Activated effector memory CD4-positive, alpha-beta T cell treated with Interleukin-2 at 50 U/mL for 16 hours (primary cell): ENCODE measurements around the gene PCSK6.
"Not testable (repeated sequence)": the region's sequence is repeated elsewhere in the genome, so short reads cannot be mapped to it uniquely, and the experiment has no call there.

Experiments
- DNase-seq: peaks from one replicate; pipeline ENCODE4 v3.0.0-alpha.2; 2020

PCSK6 gene

DNA sequence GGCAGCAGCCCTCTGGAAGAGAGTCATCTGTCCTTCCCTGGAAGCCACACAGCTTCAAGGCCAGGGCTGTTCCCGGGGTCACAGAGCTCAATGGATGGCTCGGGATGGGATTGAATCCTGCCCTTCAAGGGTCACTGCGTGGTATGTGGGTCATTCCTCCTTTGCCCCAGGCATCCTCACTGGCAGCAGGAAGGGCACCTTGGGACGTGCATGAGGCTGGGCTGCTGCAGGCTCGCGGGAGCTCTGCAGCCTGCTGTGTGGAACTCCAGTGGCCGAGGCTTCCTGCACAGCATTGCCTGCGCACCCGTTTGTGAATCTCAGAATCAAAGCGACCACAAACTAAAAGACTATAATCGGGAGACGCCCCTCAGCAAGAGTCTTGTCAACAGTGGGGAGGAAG is 60.7 kb downstream of the PCSK6 start:
- DNase-seq, result no peak

DNA sequence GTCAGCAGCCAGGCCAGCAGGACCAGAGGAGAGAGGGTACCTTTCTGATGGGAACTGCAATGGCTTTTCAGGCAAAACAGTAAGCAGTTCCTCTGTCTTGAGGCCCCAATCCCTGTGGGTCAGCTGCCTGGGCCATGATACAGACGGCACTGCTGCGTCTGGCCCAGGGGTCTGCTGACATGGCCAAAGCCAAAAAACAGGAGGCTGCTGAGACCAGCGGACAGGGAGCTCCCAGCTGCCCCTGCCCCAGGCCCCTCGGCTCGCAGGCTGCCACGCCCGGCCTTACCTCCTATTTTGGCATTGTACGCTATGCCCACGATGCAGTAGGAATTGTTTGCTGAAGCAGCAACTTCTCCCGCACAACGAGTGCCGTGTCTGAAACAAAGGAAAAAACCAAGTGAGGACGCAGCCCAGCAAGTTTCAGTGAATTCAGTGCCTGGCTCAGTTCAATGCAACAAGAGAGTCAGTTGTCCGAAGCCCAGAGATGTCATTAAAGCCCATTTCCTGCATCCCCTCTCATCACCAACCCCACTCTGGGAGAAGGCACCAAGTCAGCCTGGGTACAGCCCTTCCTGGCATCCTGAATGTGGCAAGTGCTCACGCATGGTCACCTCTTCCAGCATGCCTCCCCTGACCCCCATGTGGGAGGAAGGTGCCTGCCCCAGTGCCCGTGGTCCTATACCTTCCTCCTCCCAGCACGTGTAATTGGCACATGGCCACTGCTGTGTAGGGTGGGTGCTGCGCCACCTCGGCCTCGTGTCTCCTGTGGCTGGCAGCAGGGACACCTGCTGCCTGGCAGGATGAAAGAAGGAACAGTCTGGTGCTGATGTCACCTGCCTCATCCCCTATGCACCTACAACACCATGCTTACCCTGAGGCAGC is 61.7 kb downstream of the PCSK6 start:
- DNase-seq, result no peak

DNA sequence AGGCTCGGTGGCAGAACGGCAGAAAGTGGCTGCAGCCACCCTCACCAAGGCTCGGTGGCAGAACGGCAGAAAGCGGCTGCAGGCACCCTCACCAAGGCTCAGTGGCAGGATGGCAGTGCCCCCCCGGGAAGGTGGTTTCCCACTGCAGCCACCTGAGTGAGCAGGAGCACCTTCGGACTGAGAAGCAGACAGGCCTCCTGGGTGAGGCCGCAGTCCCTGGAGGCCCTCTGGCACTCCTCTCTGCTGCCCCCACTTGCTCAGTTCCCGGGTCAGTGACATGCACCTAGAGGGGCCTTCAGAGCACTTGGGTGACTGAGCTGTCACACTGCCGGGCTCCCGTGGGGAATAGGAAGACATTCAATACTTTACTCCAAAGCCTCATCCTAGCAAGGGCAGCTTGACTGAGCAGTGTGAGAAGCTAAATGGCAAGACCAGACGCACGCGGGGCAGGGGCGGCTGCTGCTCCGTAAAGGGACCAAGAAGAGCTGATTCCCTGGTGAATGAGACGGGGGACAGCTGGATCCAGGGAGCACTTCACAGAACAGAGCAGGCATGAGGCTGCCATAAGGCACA is 62.7 kb downstream of the PCSK6 start:
- DNase-seq, result no peak

DNA sequence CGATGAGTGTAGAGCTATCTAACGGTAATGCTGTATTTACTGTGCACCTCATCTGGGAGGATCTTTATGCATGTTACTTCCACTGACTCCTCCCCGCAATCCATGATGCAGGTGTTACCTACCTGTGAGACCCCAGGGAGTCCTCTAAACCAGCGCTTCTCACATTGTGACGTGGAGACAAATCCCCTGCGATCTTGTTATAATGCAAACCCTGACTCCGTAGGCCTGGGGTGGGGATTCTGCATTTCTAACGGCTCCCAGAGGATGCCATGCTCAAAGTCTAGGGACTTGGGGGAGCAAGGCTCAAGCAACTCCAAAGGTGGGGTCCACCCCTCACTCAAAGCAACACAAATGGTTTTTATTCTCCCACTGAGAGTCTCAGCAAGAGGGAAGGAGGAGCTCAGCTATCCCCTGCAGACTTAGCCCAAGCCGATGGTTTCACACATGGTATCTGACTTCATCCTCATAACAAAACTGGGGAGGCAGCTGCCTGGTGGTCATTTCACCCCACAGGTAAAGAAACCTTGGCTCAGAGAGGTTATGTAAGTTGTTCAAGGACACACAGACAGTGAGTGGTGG is 63.6 kb downstream of the PCSK6 start:
- DNase-seq, result no peak

DNA sequence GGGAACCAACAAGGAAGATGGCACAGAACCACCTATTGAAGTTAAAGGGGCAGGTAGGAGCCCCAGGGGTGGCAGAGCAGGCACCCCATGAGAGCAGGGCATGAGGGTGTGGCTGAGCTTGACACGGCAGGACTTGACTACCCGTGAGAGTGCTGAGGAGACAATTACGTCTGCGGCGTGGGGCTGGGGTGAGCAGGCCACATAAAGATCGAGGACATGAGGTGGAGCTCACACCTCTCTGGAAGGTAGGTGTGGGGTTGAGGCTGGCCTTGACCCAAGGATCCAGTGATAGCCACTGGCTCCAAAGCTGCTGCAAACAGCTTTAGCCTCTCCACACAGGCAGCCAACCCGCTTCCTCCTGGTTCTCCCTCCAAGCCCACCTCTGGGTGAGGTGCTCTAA is 64.5 kb downstream of the PCSK6 start:
- no peak for DNase-seq

DNA sequence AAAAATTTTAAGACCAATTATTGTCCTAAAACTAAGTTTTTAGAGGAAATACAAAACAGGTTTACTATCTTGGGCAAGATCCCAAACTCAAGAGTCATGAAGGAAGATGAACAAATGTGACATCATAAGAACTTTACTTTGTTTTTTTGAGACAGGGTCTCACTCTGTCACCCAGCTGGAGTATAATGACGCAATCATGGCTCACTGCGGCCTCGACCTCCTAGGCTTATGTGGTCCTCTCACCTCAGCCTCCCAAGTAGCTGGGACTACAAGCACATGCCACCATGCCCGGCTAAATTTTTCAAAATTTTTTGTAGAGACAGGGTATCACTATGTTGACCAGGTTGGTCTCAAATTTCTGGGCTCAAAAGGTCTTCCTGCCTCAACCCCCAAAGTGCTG is 69.3 kb downstream of the PCSK6 start:
- DNase-seq, result no peak

DNA sequence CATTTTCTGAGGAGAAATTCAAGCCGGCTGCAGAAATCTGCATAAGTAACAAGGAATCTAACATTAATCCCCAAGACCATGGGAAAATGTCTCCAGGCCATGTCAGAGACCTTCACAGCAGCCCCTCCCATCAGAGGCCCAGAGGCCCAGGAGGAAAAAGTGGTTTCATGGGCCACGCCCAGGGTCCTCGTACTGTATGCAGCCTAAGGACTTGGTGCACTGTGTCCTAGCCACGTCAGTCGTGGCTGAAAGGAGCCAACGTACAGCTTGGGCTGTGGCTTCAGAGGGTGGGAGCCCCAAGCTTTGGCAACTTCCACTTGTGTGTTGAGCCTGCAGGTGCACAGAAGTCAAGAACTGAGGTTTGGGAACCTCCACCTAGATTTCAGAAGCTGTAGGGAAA is 73.0 kb downstream of the PCSK6 start:
- DNase-seq, result not testable (repeated sequence)

DNA sequence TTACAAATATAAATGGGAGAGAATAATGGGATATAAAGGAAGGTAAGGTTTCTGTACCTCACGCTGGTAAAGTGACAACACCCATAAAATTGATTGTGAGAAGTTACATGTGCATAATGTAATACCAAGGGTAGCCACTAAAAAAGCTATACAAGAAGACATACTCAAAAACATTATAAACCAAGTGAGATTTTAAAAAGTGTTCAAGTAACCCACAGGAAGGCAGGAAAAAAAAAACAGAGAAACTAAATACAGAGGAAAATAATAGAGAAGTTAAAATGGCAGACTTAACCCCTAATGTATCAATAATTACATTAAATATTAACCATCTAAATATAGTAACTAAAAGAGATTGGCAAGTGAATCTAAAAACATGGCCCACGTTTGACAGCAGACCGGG is 76.3 kb downstream of the PCSK6 start:
- no peak for DNase-seq

DNA sequence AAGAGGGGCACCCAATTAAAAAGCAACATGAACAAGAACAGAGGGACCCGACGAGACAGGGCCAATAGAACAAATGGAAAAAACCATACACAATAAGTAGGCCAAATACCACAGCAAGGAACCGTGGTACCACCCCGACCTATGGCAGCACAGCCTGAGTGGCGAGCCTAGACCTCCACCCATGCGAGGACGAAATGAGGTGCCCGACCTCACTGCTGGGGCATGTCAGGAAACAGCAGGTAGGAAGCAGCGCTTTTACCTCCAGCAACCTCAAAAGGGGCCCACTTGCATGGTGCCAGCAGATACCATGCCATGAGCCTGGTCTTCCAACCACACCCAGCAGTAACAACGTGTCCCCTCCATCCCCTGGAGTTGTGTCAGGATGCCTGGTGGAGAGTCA is 77.9 kb downstream of the PCSK6 start:
- DNase-seq, result no peak

DNA sequence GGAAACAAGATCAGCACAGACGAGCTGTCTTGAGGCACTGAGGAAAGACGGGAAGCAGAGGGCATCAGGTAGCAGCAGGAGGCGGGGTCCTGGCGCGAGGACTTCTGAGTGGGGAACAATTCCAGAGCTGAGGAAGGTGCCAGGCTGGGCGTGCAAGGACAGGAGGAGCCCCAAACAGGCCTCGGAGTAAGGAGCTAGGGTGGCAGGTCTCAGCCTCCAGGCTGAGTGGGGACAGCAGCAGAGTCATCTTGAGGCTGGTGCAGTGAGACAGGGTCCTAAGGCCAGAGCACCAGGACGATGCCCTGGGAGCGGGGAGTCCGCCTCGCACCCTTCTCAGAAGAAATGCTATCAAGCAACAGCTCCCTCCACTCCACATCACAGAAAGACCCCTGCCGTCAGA is 78.4 kb downstream of the PCSK6 start:
- DNase-seq, result no peak

DNA sequence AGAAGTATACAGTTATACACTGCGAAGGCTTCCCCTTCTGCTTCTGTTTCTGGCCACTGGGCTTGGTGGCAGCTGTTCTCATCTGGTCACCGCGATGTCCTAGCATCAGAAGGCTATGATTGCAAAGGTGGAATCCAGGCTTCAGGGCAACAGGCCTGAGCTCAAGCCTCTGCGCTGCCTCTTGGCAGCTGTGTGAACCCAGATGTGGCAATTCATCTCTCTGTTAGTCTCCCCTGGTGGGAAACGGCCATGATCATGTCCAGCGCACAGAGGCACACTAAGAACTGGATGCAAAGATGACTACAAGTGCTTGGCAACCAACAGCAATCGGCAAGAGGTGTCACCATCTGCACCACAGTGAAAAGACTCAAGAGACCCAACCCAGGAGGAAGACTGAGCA is 78.9 kb downstream of the PCSK6 start:
- no peak for DNase-seq

DNA sequence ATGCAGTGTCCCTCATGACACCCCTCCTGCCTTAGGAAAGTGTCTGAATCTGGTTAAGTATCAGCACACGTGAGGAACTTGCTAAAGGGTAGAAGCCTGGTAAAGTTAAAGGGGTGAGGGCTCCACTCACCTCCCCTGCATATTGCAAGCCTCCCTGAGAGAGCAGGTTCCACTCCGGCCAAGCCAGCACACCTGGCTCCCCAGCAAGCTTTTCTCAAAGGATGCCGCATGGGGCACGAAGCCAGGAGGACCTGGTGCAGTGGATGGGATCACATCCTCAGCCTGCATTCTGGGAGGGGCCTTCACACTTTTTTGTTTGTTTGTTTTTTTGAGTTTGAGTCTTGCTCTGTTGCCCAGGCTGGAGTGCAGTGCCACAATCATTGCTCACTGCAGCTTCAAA is 79.9 kb downstream of the PCSK6 start:
- DNase-seq, result no peak

DNA sequence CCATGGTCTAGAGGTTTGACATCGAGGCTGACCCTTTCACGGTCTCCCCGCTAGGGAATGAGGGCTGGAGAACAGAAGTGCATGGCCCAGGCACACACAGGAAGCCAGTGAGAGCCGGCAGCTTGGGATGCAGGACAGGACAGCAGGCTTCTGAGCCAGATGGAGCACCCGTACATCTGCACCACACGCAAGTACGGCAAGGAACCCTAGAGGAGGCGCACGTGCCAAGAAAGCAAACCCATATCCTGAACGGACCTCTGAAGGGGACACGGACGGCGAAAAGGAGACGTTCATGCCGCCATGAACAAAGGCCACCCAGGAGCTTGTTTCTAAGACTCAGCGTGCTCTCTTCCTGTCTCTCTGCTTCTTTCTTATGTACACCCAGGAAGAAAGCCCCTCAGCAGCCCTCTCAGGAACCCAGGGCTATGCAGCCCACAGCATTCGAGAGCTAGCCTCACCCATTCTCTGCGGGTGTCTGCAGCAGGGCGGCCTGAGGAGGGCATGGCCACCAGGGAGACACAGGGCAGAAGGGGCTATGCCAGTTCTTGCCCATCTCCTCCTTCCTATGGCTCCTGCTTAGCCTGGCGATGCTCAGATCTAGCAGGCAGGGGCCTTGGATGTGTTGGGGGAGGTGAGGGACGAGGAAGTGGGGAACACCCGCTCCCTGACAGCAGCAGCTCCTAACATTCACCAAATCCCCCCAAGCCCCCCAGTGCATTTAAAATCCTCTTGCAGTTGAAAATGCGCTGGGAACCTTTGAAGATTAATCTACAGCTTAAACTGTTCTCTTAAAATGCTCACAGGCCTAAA is 81.3 kb downstream of the PCSK6 start:
- no peak for DNase-seq

DNA sequence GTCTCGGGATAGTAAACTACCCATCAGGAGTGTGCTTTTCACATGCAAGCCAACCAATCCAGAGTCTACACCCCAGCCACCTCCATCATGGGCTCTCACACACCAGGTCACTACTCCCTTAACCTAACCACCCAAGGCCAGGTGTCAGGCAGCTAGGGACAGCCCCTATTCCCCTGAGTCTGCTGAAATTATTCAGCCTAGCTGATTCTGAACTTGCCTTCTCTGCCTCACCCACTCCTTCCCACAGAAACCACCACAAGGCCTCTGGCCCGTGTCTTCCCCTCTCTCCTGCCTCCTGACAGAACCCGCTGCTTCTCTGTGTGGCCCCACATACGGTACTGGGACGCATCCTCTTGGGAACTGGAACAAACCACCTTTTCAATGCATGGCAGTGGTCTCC is 82.1 kb downstream of the PCSK6 start:
- no peak for DNase-seq

DNA sequence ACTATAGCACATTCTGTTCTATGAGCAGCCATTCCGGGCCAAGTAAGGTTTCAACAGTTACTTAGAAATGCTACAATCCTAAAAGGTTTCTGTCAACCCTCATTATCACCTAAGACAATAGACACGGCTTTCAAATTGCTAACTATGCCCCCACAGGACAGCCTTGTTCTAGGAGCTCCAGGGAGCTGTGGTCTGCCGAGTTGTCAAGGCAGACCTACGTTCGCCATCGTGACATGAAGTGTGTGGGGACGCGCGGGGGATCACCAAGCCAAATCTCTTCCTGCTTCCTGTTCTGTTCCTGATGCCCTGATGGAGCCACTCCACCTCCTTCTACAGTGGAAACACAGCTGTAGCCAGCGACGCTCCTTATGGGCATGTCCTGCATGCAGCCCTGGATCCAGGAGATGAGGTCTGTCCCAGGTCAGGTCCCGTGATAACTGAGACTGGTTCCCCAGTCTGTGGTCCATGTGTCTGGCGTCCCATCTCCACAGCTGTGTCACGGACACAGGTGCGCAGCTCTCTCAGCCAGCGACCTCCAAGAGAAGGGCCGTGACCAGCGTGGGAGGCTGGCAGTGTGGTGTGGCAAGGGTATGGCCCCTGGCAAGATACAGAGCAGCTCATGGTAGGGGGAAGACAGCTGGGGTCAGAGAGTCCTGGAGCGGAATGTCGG is 82.8 kb downstream of the PCSK6 start:
- no peak for DNase-seq

DNA sequence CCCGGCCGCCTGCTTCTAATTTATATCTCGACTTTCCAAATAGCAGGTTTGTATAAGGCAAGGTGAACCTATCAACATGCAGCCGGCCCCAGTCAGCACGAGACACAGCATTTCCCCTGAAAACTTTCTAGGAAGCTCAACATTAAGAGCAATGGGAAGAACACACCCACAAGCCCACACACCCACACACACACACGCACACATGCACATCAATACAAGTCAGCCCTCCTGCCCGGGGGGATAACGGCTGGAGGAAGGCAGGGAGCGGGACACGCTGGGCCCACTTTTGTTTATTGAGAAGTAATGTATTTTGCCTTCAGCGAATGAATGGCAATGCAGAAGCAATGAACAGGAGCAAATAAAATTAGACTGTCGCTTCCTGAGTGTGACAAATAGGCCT is 83.5 kb downstream of the PCSK6 start:
- no peak for DNase-seq

DNA sequence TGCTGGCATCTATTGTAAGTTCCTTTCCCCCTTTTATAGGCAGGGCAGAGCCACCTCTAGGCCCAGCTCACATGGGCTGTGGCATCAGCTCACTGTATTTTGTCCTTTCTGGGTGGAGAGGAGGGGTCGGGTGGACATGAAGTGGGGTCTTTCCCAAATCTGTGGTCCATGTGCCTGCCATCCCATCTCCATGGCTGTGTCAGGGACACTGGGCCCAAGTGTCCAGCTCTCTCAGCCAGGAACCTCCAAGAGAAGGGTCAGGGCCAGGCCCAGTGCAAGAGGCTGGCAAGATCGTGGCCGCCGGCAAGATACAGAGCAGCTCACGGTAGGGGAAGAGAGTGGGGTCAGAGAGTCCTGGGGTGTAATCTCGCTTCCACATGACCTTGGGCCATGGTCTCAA is 85.3 kb downstream of the PCSK6 start:
- no peak for DNase-seq

DNA sequence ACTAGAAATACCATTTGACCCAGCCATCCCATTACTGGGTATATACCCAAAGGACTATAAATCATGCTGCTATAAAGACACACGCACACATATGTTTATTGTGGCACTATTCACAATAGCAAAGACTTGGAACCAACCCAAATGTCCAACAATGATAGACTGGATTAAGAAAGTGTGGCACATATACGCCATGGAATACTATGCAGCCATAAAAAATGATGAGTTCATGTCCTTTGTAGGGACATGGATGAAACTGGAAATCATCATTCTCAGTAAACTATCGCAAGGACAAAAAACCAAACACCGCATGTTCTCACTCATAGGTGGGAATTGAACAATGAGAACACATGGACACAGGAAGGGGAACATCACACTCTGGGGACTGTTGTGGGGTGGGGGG is 86.6 kb downstream of the PCSK6 start:
- not testable (repeated sequence) for DNase-seq

DNA sequence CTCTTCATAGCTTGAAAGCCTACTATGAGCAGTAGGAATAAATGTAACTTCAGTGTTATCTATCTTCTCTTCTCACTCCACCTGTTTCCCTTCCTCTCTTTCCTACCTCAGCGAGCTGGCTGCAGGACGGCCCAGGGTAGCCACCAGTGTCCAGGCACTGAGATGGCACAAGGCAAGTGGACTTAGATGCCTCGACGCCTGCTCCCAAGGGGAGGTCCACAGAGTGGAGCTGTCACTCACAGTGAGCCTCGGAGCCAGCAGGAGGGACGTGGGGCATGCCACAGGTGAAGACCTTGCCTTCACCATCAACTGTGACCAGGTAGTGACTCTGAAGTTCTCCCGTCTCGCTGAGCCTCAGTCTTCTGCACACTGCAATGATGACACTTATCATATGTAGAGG is 88.2 kb downstream of the PCSK6 start:
- no peak for DNase-seq

DNA sequence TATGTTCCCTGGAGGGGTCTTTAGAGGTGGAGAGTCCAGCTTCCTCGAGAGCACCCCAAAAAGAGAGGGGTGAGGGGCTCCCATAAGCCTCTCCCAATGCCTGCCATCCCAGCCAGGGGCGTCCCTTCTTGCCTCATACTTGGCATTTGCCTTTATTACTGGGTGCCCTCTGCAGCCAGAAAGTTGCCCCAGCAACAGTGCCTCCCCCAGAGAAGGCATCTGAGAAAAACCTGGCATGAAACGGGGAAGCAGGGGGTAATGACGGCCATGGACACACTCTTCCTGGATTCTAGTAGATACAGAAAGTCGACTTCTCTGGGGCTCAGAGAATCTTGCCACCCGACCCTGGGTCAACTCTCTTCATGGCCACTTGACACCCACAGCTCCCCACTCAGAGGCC is 90.1 kb downstream of the PCSK6 start:
- no peak for DNase-seq

DNA sequence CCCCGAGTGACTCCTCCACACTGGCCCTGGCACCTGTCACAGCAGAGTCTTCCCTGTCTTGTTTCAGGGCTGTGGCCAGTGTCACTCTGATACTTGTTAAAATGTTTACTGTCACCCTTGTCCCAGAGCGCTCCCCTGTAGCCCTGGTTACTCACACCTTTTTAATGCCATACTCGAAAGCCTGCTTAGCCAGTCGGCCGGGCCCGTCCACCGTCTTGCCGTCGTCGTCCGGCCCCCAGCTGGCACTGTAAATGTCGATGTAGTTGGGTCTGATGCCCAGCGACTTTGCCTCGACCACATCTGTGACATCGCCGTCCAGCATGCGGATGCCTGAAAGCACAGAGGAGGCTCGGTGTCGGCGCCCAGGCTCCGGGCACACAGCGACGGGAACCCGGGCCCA is 91.3 kb downstream of the PCSK6 start:
- DNase-seq, result no peak

DNA sequence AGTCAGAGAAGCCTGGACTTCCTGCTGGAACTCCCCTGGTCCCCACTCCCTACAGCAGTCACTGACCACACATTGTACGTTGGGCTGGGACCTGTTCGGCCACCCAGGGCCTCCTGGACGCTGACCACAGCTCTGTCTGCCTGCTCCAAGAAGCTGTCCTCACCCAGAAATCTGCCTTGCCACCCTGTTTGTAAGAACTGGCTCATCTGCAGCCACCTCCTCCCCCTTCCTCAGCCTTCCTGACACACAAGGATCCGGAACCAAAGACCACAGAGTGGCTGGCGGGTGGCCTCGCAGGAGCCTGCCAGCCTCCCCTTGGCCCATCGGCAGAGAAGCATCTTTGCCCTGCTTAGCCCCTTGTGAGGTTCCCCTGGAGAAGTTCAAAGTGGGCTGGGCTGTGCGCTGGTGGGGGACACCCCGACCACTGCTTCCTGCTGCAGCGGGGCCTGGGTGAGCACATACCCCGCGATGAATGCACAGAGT is 91.9 kb downstream of the PCSK6 start:
- no peak for DNase-seq
